GM19438 (cell line): ENCODE data around the gene SDK1.

ENCODE experiments used
- ATAC-seq: cut with Tn5 transposase; IDR thresholded peaks from one replicate; pipeline ENCODE4 v1.9.1; 2021; ENCODE audit warnings: low read depth; ENCODE audit not compliant: unreplicated experiment

SDK1 gene

DNA sequence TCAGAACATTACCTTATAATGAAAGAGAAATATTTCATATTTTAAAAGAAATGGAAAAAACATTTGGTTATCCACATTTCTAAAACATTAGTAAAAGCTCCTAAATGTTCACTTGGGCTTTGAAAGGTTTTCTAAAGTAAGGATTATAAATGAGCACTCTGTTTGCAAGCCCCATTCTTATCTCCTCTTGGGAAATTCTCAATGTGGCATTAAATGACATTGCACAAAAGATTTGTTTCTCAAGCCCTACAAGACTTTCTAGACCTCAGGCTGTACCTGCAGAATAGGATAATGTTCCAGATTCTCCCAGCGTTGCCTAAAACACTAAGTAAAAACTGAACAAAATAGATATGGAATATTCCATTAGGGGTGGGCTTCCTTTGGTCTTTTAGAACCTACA is 723.1 kb downstream of the SDK1 start:
- no peak for ATAC-seq

DNA sequence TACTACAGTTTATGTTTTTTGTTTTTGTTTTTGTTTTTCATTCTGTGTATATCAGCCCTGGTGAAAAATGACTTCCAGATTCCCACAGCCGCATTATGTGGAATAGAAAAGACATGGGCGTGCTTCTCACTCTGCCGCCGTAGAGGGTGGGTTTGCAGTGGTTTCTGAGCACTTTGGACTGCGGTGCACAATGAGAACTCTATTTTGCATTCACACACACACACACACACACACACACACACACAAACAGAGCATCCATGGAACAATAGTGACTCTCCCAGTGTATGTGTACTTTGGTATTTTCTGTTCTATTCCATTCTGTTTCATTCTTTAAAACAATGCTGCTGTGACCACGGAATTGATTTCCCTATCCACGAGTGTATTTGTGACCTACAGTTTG is 723.8 kb downstream of the SDK1 start:
- no peak for ATAC-seq

DNA sequence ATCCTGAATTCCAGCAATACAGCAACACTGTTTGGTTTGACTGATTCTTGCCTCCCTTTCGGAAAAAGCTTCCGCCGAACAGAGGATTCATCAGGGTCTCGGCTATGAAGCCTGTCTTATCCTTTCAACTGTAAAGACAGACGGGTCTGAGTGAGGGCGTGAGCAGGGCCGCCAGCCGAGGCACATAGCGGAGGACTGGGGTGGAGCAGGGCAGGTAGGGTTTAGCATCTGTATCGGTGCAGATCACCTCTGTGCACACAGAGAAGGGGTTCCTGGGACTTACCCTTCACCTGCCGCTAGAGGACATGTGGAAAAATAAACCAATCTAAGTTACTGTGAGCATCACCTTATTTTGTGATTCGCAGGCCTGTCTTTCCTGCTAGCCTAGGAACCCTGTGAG is 724.2 kb downstream of the SDK1 start:
- no peak for ATAC-seq

DNA sequence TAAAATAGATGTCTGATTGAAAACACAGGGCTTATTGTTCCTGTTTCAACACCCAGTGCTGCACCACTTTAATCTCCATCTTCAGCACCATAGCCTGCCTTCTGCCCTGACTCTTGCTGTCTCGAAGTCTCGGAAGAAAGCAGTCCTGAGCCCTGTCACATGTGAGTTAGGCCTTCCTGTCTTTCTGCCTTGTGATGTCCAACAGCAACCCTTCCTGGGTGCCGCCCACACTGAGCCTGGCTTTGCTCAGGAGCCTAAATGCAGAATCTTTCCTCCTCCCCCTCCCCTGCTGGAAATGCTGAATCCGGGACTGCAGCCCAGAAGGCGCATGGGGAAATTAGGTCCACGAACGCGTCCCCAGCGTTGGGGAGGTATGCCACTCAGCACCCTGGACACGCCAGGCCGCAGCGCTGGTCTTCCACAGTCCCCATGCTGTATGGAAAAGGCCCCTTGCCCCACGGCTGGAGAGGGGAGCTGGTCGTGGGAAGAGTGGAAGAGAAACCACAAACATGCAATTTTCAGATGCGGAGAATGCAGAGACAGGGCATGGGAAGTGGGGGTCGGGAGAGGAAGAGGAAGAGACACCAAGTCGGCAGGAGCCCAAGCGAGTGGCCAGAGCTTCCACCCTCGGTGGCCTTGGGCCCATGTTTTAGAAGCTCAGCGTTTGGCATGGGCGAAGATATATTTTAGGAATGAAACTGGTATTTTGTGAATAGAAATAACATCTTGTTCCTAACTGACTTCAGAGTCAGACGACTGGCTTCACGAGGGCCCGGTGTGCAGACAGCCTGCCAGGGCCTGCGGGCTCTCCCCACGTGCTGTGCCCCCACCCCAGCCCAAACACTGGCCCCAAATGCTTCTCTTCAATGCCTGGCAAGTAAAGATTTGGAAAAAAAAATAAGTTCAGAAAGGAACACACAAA is 724.9 kb downstream of the SDK1 start:
- ATAC-seq = no peak

DNA sequence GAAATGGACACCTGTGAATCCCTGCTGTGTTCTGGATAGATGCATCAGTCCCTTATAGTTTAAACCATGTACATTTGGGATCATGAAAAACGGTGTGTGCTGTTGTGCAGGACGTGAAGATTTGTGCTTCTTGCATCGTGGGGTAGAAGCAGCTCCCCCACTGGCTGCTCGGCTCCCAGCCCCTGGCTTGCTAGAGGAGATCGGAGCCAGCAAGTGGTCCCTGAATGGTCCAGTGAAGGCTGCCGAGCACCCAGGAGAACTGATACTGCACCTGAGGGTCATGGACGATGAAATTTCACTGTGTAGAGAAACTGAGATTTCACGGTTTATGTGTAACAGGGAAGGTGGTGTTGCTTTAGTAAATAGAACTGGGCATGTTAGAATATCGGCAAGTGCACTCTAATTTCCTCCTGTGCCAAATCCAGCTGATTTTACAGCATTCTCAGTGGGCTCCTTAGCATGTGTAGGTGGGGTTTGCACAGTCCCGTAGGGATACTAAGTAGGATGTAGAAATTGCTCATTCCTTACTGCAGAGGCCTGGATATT is 726.0 kb downstream of the SDK1 start:
- ATAC-seq = no peak

DNA sequence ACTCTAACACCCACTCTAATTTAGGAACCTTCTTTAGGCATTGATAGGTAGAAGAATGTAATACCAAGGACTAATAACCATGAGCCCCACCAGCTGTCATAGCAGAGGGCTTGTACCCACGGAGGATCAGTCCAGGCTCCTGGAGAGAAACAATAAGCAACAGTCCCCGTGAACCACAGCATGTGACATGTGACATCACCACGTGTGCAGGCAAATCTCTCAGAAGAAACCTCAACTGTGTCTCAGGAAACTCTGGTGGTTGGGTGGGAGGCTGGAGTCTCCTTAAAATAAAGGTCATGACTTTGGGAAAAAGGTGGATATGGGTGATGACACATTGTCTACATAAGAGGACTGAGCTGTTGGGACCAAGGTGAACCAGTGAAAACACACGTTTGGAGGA is 727.2 kb downstream of the SDK1 start:
- ATAC-seq = no peak

DNA sequence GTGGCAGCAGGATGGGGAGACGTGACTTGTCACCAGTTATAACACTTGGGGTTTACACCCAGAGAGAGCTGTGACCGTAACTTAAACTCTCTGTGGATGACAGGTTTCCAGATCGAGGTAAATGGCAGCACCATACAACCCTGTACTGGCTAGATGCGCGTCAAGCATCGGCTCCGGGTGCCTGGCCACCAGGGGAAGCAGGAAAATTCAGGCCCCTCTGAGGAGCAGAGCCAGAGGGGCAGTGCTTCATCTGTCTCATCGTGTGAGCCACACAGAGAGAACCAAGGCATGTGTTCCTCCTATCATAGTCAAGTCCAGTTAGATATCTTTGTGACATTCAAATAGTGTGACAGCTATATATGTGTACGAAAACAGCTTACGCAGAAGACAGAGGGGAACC is 728.9 kb downstream of the SDK1 start:
- ATAC-seq = no peak

DNA sequence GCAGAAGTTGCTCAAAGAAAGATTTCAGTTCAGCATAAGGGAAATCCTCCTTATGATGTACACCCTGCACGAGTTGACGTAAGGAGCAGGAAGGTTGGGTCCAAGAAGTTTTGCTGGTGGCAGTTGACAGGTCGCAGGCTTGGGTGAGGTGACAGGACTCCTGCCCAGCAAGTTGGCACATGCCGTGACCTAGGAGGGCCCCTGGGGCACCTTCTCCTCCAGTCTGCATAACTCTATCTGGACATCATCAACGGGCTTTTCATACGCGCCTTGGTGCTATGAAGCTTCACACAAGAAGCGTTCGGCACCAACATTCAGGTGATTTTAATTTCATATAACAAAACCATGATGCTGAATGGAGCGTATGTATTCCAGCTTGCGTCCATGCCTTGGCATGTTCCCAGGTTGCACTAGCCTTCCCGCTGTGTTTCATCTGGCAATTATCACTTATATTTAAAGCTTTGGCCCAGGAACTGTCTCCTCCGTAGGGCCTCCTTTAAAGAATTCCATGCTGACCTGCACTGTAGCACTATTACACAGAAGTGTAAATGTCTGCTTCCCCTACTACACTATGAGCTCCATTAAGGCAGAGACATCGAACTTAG is 729.4 kb downstream of the SDK1 start:
- no peak for ATAC-seq

DNA sequence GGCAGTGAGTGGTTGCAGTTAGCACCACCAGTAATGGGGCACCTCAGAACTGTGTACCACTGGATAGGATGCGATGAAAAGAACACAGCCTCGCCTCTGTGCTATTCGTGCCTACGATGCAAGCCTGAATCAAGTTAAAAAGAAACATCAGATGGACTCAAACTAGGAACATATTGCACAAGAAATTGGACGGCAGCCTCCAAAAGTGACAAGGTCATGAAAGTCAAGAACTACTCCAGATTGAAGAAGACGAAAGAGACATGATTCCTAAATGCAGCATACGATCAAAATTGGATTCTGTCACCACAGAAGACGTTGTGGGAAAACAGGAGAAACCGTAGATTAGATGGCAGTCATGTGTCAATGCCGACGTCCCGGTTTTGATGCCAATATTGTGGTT is 732.9 kb downstream of the SDK1 start:
- no peak for ATAC-seq

DNA sequence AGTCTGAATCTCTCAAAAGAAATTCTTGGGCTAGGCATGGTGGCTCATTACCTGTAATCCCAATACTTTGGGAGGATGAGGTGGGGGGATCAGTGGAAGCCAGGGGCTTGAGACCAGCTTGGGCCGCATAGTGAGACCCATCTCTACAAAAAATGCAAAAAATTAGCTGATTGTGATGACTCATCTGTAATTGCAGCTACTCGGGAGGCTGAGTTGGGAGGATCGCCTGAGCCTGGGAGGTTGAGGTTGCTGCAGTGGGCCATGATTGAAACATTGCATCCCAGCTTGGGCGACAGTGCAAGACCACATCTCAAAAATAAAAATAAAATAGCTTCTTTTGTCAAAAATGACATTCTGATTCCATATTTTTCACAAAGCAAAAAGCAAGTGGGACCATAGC is 736.3 kb downstream of the SDK1 start:
- no peak for ATAC-seq

DNA sequence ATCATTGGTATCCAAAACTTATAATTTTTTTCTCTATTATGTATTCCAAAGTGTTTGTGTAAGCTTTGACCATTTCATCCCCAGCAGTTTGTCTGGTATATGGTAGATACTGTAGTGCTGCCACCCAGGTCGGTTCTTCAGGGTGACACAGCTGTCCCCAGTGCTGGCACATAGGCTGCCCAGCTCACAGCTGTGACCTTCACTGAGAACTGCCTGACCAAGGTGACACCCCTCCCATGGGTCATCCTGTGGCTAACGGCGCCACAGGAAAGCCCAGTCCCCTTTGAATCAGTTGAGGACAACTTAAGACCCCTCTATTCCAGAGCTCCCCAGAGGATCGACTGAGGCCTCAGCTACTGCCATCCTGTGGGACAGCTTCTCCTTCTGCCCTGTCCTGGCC is 736.8 kb downstream of the SDK1 start:
- no peak for ATAC-seq

DNA sequence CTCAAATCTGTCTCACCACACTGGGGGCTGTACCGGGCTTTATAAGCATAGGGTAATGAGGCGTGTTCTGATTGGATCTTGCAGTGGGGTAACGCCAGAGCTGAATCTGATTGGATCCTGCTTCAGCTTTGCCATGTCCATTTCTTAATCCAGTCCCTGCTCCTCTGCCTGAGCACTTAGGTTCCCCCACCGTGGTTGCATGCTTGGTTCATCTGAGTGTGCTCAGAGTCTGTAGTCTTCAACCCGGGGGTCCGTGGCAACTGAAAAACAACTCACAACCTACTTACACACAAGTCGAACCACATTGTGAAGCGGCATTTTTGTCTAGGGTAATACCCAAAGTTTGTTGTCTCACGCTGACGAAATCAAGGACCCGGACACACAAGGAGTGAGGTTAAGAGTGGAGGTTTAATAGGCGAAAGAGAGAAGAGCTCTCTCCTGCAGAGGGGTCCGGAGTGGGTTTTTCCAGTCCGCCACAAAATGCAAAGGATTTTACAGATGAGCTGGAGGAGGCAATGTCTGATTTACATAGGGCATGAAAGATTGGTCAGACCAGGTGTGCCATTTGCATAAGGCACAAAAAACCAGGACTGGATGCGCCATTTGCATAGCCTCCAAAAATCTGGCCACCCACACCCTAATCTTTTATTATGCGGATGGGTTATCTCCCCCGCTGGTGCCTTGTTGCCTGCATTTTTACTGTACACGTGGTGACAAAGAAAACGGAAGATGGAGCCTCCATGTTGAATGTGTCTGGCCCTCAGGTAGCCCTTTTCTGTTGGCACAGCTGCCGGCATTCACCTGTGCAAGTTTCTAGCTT is 739.3 kb downstream of the SDK1 start:
- no peak for ATAC-seq

DNA sequence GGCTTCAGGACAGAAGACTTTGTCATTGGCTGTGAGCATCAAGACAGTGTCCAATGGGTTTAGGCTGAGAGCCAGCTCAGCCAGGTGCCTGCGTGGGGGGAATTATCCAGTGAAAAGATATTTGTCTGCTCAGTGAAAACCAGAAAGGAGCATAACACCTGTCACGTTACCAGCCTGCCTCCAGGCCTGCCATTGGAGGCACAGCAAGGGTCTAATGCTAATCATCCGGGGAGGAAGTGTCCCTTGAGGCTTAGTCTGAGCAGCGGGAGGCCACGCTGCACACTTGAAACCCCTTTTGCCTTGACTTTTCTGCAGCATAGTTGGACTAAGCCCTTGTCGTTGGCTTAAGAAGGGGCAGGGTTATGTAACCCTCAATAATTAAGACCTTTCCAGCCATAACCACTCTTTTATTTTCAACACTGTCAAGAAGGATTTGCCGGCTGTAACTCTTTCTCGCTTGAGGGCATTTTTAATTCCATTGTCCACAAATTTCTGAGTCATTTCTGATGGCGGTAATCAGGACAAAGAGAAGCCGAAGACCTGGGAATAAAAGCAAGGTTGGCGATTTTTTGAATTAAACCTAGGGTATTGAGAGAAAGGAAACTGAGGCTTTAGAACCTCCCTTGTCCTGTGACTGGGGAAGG is 741.5 kb downstream of the SDK1 start:
- no peak for ATAC-seq

DNA sequence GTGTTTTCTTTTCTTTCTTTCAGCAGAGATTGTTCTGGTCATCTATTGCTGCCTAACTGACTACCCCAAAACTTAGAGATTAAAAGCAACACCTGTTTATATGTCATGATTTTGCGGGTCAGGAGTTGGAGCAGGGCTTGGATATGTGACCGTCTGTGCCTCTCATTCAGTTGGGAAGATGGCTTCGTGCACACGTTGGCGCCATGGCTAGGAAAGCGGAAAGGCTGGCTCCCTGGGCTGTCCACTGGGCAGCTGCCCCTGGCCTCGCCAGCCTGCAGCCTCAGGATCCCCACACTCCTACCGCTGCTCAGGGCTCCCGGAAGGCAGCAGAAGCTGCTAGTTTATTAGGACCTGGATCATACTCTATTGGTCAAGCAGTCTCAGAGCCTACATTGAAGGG is 742.9 kb downstream of the SDK1 start:
- ATAC-seq = no peak

DNA sequence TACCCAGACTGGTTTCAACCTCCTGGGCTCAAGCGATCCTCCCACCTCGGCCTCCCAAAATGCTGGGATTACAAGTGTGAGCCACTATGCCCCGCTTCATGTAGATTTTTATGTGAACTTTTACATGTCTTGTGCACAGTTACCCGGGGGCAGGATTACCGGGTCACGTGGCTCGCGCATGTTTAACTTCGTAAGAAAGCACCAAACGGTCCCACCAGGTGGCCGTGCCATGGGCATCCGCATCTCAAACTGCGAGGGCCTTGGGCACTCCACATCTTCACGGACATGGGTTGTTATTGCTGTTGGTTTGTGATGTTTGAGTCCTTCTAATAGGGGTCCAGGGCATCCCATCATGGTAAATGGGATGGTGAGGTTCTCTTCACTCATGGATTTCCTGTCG is 744.4 kb downstream of the SDK1 start:
- ATAC-seq = no peak

DNA sequence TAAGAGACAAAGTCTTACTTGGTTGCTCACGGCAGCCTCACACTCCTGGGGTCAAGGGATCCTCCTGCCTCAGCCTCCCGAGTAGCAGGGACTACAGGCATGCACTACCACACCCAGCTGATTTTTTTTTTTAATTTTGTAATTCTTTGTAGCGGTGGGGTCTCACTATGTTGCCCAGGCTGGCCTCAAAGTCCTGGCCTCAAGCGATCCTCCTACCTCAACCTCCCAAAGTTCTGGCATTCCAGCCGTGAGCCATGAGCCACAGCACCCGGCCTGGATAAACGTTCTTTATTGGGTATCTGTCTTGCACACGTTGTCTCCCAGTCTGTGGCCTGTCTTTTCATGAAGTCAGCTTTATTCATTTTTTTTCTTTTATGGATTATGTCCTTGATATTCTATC is 744.9 kb downstream of the SDK1 start:
- no peak for ATAC-seq

DNA sequence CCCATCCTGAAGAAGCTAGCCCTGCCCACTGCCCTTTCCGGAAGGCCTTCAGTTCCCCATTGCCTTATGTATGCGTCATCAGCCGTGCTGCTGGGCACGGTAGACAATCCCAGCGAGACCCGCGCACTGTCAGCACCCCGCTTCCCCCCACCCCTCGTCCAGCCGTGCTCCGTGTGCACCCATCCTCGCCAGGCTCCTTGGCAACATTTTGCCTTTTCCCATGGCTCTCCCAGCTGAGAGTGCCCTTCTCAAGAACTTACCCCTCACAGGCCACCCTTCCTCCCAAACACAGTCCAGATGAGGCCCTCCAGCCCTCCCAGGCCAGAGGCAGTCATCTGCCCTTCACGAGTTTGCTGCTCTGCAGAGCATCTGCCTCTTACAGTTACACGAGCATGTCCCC is 747.3 kb downstream of the SDK1 start:
- no peak for ATAC-seq

DNA sequence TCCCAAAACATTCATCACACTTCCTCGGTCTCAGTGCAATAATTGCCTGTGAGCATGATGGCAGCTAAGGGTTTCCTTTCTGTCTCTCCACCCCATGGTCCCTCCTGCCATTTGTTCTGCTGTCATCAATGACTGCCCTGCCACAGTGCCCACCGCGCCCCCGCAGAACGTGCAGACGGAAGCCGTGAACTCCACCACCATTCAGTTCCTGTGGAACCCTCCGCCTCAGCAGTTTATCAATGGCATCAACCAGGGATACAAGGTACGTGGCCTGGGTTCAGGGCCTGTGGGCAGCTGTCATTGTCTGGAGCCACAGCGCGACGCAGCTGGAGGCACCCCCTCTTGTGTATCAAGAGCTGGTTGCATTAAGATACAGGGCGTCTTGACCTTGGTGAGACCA is 748.1 kb downstream of the SDK1 start:
- ATAC-seq = no peak

DNA sequence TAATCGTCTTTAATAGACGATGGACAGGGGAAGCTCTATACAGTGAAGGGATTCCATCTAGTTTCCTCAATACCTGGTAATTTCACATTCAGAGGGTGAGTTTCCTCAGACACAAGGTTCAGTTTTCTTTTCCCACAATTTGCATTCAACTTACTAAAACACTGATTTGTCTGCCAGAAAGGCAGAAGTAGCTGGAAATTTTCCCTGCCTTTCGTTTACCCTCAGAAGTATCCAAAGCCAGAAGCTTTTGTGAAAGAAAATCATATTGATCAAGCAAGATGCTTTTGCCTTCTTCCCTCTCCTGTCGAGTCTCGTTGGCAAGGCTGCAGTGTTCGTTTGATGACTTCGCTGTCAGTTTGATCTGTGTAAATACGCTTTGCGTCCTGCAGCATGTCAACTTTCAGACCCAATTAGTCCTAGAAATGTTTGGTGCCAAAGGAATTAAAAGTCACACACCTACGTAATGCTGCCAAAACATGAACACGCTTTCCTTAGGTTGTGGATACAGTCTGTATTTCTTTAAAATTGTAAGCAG is 749.1 kb downstream of the SDK1 start:
- ATAC-seq = no peak

DNA sequence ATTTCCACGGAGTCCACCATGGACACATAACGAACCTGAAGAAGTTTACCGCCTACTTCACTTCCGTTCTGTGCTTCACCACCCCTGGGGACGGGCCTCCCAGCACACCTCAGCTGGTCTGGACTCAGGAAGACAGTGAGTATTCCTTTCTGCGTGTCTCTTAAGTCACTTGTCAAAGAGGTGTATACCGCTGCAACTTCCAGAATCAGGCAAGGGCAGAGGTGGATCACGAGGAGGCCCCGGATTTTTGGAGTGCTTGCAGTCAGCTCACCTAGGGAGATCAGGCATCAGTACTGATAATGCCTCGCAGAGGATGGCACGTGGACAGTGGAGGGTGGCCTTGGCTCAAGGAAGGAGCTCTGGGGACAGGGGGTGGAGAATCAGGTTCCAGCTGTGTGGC is 750.6 kb downstream of the SDK1 start:
- ATAC-seq = no peak
